H1 (cell line): ENCODE results near the gene SLC27A2. TPM values are rescaled to one million over a fixed set of nuclear protein-coding genes. Genes with fewer than 3 reads are reported as not detected.

ENCODE experiments used
- CHD7 ChIP-seq: fragments of 300-600 bp; sonication (generic); IDR thresholded peaks from 2 replicates; pipeline ENCODE4 v1.7.1; 2012; ENCODE audit warnings: low read length, moderate library complexity, mild to moderate bottlenecking, inconsistent platforms; ENCODE audit not compliant: insufficient replicate concordance
- CTBP2 ChIP-seq: IDR thresholded peaks from 2 replicates; pipeline ENCODE4 v1.7.0; 2011; ENCODE audit warnings: borderline replicate concordance, mild to moderate bottlenecking, moderate library complexity, mixed read lengths, low read length; ENCODE audit not compliant: insufficient read depth, insufficient read length
- GTF2F1 ChIP-seq: IDR thresholded peaks from 2 replicates; pipeline ENCODE4 v1.6.1; 2012; ENCODE audit warnings: low read depth, low read length, improper control_type of control experiment, borderline replicate concordance
- HDAC2 ChIP-seq, 2 experiments: fragments of 300-600 bp in 1 of 2; sonication (generic) in 1 of 2; IDR thresholded peaks; 2 replicates each; pipeline ENCODE4 v1.6.1; 2011 to 2012; ENCODE audit warnings: low read depth in 2 of 2, low read length in 2 of 2, mild to moderate bottlenecking in 2 of 2, moderate library complexity in 2 of 2, borderline replicate concordance in 1 of 2, inconsistent platforms in 1 of 2
- HDAC6 ChIP-seq: IDR thresholded peaks from one replicate; pipeline ENCODE4 v1.7.1; 2012; ENCODE audit warnings: low read depth, mild to moderate bottlenecking, inconsistent platforms, low read length, moderate library complexity
- TBP ChIP-seq: IDR thresholded peaks from 2 replicates; pipeline ENCODE4 v1.6.1; 2011; ENCODE audit warnings: low read depth, low read length, improper control_type of control experiment
- polyA plus RNA-seq, 7 experiments: library from polyadenylated mRNA; depleted of rRNA in 3 of 7; stranded (reverse) in 5 of 7; unstranded in 2 of 7; fragments of >200 nt in 5 of 7; fragments of 200-250 nt in 2 of 7; gene quantifications; 1 replicate in 5 of 7; 2 replicates in 1 of 7; 4 replicates in 1 of 7; pipeline versions ENCODE4 v1.2.1 to v1.2.3, GENCODE V29; 2011 to 2013; ENCODE audit warnings: missing spikeins in 2 of 7, mixed read lengths in 2 of 7
- total RNA-seq: library from RNA; stranded (reverse); fragmentation: NEBNext Ultra II Directional; extraction: Animal tissue kit (Norgen Biotek cat#: 25700); gene quantifications from 2 replicates; pipeline ENCODE4 v1.2.1, GENCODE V29; 2021

Gene SLC27A2
- total and polyA plus RNA-seq, 2 of the 8 experiments (the other 6 are each of a cell fraction or from before 2014, with no cell fraction given): 5.6 to 5.8 TPM

GRCh38 chr15:50231761-50232160 is 49.8 kb downstream of the SLC27A2 start (continued):
- TF ChIP-seq CHD7 (no peak), HDAC2 (IDR thresholded peaks at IDR 0.05; ENCODE audit: borderline replicate concordance in 1 of 2, low read depth in 2 of 2, low read length in 2 of 2) (no peak), CTBP2 (no peak), HDAC6 (no peak), GTF2F1 (no peak), TBP (no peak)
- TF ChIP-seq, all 59 proteins: peak for 0
